ENCODE data around the gene ZNF784.

The ZNF784 gene

GRCh38 chr19:55623130-55623529 is 1.2 kb downstream of the ZNF784 start:
- in situ Hi-C loops (cut with HindIII; ENCODE audit: low pct_ligation_motif_present, low sequenced_read_pairs), result loop anchor here (25.0 kb wide), 1 partner anchor 236 kb away; the partner anchor contains the start of genes RPL28, TMEM190 and TMEM238
- Histone ChIP-seq H3K27me3 (replicated peaks) (no peaks in the 10 kb centered on the region), H3K36me3 (replicated peaks) (peaks cover 5% of the 10 kb centered on the region), H3K4me3 (ENCODE audit: low read depth, low read length) (no peak overlapping the region), H3K27ac (no peak overlapping the region)
- DNase-seq, result no peak
- TF ChIP-seq CTCF (IDR thresholded peaks at IDR 0.05; ENCODE audit: low read depth, low read length, missing control alignments), result no peak

GRCh38 chr19:55622242-55622969 is 2.0 kb downstream of the ZNF784 start:
- no peak for TF ChIP-seq CTCF (IDR thresholded peaks at IDR 0.05; ENCODE audit: low read depth, low read length, missing control alignments)
- Histone ChIP-seq H3K36me3 (replicated peaks) (peaks cover 12% of the 10 kb centered on the region), H3K4me3 (ENCODE audit: low read depth, low read length) (no peak overlapping the region), H3K27ac (no peak overlapping the region), H3K27me3 (replicated peaks) (no peaks in the 10 kb centered on the region)
- no peak for DNase-seq
- in situ Hi-C loops (cut with HindIII; ENCODE audit: low pct_ligation_motif_present, low sequenced_read_pairs), result loop anchor here (25.0 kb wide), 1 partner anchor 235 kb away; the partner anchor contains the start of genes RPL28, TMEM190 and TMEM238

GRCh38 chr19:55621673-55622231 is 2.6 kb downstream of the ZNF784 start:
- H3K36me3 ChIP-seq (replicated peaks), result peaks cover 15% of the 10 kb centered on the region
- H3K27me3 ChIP-seq (replicated peaks), result no peaks in the 10 kb centered on the region
- no peak for TF ChIP-seq CTCF (IDR thresholded peaks at IDR 0.05; ENCODE audit: low read depth, low read length, missing control alignments)
- no peak overlapping the region for H3K27ac ChIP-seq
- no peak overlapping the region for H3K4me3 ChIP-seq (ENCODE audit: low read depth, low read length)
- no peak for DNase-seq
- in situ Hi-C loops (cut with HindIII; ENCODE audit: low pct_ligation_motif_present, low sequenced_read_pairs), result loop anchor here (25.0 kb wide), 1 partner anchor 234 kb away; the partner anchor contains the start of genes RPL28, TMEM190 and TMEM238

GRCh38 chr19:55621205-55621672 is 3.1 kb downstream of the ZNF784 start:
- Histone ChIP-seq H3K36me3 (replicated peaks) (peaks cover 20% of the 10 kb centered on the region), H3K4me3 (ENCODE audit: low read depth, low read length) (no peak overlapping the region), H3K27ac (no peak overlapping the region), H3K27me3 (replicated peaks) (no peaks in the 10 kb centered on the region)
- no peak for DNase-seq
- in situ Hi-C loops (cut with HindIII; ENCODE audit: low pct_ligation_motif_present, low sequenced_read_pairs), result loop anchor here (25.0 kb wide), 1 partner anchor 234 kb away; the partner anchor contains the start of genes RPL28, TMEM190 and TMEM238
- TF ChIP-seq CTCF (IDR thresholded peaks at IDR 0.05; ENCODE audit: low read depth, low read length, missing control alignments), result no peak

- no peak overlapping the region for H3K27ac ChIP-seq
- H3K27me3 ChIP-seq (replicated peaks), result no peaks in the 10 kb centered on the region
- no peak for TF ChIP-seq CTCF (IDR thresholded peaks at IDR 0.05; ENCODE audit: low read depth, low read length, missing control alignments)
- H3K4me3 ChIP-seq (ENCODE audit: low read depth, low read length), result no peak overlapping the region
- no peak for DNase-seq
- in situ Hi-C loops (cut with HindIII; ENCODE audit: low pct_ligation_motif_present, low sequenced_read_pairs), result loop anchor here (25.0 kb wide), 1 partner anchor 233 kb away; the partner anchor contains the start of genes RPL28, TMEM190 and TMEM238
- peaks cover 25% of the 10 kb centered on the region for H3K36me3 ChIP-seq (replicated peaks)
Measured at GRCh38 chr19:55620410-55621204, 3.8 kb downstream of the ZNF784 start.

Measured in brain microvascular endothelial cell (primary cell).